Activated T-cell treated with anti-CD3 and anti-CD28 coated beads, Interleukin-2, amount 50 U/mL, for 24 hours (primary cell): ENCODE results near the gene PF4V1.
A peak's percentile ranks its signal among the peaks of the same experiment; 100 is the strongest.

Experiments used
- DNase-seq: peaks from one replicate; pipeline ENCODE4 v3.0.0-alpha.2; 2020
- H3K27ac Mint-ChIP-seq: 2 replicates; pipeline ENCODE4 v1.8.0; 2020; ENCODE audit warnings: mild to moderate bottlenecking, mixed read lengths
- H3K27me3 Mint-ChIP-seq: 2 replicates; pipeline ENCODE4 v1.8.0; 2020; ENCODE audit warnings: mixed read lengths
- H3K36me3 Mint-ChIP-seq: 2 replicates; pipeline ENCODE4 v1.8.0; 2020; ENCODE audit warnings: low read depth, mixed read lengths
- H3K4me1 Mint-ChIP-seq: 2 replicates; pipeline ENCODE4 v1.8.0; 2020; ENCODE audit warnings: low read depth, mixed read lengths
- H3K4me3 Mint-ChIP-seq: 2 replicates; pipeline ENCODE4 v1.8.0; 2020; ENCODE audit warnings: mild to moderate bottlenecking, moderate library complexity, mixed read lengths
- H3K9me3 Mint-ChIP-seq: 2 replicates; pipeline ENCODE4 v1.8.0; 2020; ENCODE audit warnings: mixed read lengths

PF4V1 gene

GRCh38 chr4:73853718-73854473, 800 bp downstream of the PF4V1 start:
- no peaks in the 10 kb centered on the region for H3K36me3 Mint-ChIP-seq
- no peak overlapping the region for H3K4me3 Mint-ChIP-seq
- no peaks in the 10 kb centered on the region for H3K9me3 Mint-ChIP-seq
- H3K4me1 Mint-ChIP-seq: no peaks in the 10 kb centered on the region
- no peak for DNase-seq
- H3K27ac Mint-ChIP-seq: no peak overlapping the region
- peaks cover 2% of the 10 kb centered on the region for H3K27me3 Mint-ChIP-seq

DNA sequence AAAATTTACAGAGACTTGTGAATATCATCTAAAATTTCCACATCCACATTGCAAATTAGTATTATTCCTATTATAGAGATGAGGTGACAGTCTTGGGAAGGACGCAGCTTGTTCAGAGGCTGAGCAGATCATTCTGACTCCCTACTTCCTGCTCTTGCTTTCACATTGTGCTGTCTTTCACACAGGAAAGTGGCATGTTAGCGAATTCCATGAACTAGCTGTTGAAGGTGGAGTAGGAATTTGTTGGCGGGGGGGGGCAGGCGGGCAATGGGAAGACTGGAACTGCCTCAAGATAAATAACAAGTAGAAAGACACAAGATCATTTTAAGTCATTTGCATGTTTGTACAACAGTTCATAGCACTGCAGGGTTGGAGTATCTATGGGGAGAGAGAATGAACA, 2.3 kb downstream of the PF4V1 start:
- Mint-ChIP-seq H3K4me3 (no peak overlapping the region), H3K4me1 (no peaks in the 10 kb centered on the region), H3K36me3 (no peaks in the 10 kb centered on the region), H3K9me3 (no peaks in the 10 kb centered on the region), H3K27ac (no peak overlapping the region), H3K27me3 (peaks cover 2% of the 10 kb centered on the region)
- no peak for DNase-seq

DNA sequence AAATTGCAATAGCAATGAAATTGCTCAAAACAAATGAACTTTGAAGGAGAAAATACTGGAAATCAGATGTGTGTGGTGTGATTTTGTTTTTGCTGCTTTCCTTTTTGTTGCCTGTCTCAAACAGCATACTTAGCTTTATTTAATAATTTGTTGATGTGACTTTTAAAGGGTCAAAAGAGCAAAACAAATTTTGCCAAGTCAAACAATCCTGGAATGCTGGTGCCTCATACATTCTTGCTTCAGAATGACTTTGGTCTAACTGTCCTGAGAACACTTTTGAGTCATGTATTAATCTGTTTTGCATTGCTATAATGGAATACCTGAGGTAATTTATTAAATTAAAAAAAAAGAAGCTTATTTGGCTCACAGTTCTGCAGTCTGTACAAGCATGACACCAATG, 3.4 kb downstream of the PF4V1 start:
- DNase-seq: no peak
- H3K4me1 Mint-ChIP-seq: no peaks in the 10 kb centered on the region
- no peak overlapping the region for H3K27ac Mint-ChIP-seq
- peaks cover 2% of the 10 kb centered on the region for H3K27me3 Mint-ChIP-seq
- H3K36me3 Mint-ChIP-seq: no peaks in the 10 kb centered on the region
- H3K9me3 Mint-ChIP-seq: no peaks in the 10 kb centered on the region
- no peak overlapping the region for H3K4me3 Mint-ChIP-seq

DNA sequence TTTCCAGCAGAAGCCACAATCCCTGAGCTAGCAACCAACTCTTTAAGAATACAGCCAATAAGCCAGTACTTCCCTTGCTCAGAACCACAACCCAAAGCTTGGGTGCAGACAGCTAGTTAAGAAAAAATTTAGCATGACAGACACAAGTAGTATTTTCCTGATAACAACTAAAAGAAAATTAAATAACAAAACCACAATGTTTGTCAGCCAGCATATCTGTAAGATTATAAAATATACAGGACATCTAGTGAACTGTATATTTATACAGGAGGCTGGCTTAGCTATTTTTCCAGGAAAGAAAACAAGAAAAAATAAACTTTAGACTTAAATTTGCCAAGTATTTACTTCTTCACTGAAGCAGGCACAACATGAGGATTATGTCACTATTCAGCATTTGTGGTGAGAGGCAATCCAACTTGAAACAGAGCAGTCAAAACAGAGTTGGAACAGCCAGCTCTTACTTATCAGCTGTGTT, 6.6 kb downstream of the PF4V1 start:
- no peaks in the 10 kb centered on the region for H3K9me3 Mint-ChIP-seq

DNA sequence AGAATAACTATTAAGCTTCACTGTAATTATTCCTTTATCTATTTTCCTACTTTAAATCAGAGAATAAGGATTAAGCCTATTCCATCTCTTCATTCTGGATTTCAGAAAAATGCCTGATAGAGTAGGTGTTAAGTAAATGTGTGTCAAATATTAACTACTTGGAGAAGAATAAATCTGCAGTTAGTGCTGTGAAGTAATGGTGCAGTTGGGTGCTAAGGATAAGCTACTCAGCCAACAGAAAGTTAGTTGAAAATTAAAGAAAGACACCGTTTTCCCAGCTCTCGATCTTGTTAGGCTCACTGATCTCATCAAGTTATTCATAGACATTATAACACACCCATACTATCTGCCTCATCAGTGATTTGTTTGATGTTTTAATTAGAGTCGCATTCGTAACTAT, 7.1 kb downstream of the PF4V1 start:
- no peak for DNase-seq
- Mint-ChIP-seq H3K9me3 (no peaks in the 10 kb centered on the region), H3K36me3 (no peaks in the 10 kb centered on the region), H3K4me3 (no peak overlapping the region), H3K27me3 (peaks cover 2% of the 10 kb centered on the region), H3K27ac (no peak overlapping the region), H3K4me1 (no peaks in the 10 kb centered on the region)

More for the DNA sequence above, 6.6 kb downstream of the PF4V1 start:
- DNase-seq: no peak
- Mint-ChIP-seq H3K36me3 (no peaks in the 10 kb centered on the region), H3K27ac (no peak overlapping the region), H3K27me3 (no peaks in the 10 kb centered on the region), H3K4me3 (no peak overlapping the region), H3K4me1 (no peaks in the 10 kb centered on the region)

GRCh38 chr4:73860917-73861316, 7.8 kb downstream of the PF4V1 start:
- Mint-ChIP-seq H3K4me1 (no peaks in the 10 kb centered on the region), H3K27me3 (peaks cover 2% of the 10 kb centered on the region), H3K9me3 (no peaks in the 10 kb centered on the region), H3K4me3 (no peak overlapping the region), H3K27ac (no peak overlapping the region), H3K36me3 (no peaks in the 10 kb centered on the region)
- no peak for DNase-seq

DNA sequence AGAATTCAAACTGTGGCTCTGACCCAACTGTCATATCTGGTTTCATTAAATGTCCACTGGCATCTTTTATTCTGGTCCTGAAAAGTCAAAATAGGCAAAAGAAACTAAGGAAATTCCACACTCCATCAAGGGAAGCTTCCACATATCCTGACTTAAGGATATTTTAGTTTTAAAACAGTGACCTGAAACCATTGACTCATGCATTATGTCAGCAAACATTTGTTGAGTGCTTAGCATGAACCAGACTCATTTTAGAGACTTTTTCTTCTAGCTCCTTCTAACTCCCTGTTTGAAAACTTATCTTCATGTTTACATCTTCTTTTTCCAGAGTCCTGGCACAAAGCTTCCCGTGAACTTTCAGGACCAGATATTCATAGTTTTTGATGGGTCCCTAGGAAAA, 9.2 kb downstream of the PF4V1 start:
- Mint-ChIP-seq H3K9me3 (no peaks in the 10 kb centered on the region), H3K27me3 (peaks cover 2% of the 10 kb centered on the region), H3K4me3 (no peak overlapping the region), H3K4me1 (no peaks in the 10 kb centered on the region), H3K36me3 (no peaks in the 10 kb centered on the region), H3K27ac (no peak overlapping the region)
- no peak for DNase-seq

DNA sequence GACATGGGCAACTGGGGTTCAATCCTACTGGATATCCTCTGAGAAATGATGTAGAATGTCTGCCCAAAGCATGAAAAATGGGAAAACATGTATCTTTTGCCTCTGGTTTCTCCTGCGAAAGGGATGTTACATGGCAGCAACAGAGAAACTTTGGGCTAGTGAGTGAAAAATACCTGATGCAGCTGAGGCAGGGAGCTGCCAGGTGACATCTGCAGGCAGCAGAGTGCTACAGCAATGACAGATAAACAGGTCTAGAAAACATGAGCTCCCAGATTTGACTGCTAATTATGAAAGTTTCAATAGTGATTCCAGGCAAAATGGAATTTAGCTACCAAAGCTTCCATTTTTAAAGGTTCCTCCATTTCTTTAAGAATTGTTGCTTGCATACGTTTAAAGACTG, 11.3 kb downstream of the PF4V1 start:
- Mint-ChIP-seq H3K27me3 (peaks cover 16% of the 10 kb centered on the region), H3K27ac (no peak overlapping the region), H3K9me3 (no peaks in the 10 kb centered on the region), H3K4me1 (no peaks in the 10 kb centered on the region), H3K36me3 (no peaks in the 10 kb centered on the region), H3K4me3 (no peak overlapping the region)
- no peak for DNase-seq

GRCh38 chr4:73864961-73865360, 11.9 kb downstream of the PF4V1 start:
- H3K36me3 Mint-ChIP-seq: no peaks in the 10 kb centered on the region
- H3K27ac Mint-ChIP-seq: no peak overlapping the region
- DNase-seq: no peak

GRCh38 chr4:73865431-73866096, 12.5 kb downstream of the PF4V1 start:
- Mint-ChIP-seq H3K9me3 (no peaks in the 10 kb centered on the region), H3K4me3 (no peak overlapping the region), H3K27me3 (peaks cover 28% of the 10 kb centered on the region), H3K36me3 (no peaks in the 10 kb centered on the region), H3K27ac (no peak overlapping the region), H3K4me1 (no peaks in the 10 kb centered on the region)
- no peak for DNase-seq

More at GRCh38 chr4:73864961-73865360, 11.9 kb downstream of the PF4V1 start:
- Mint-ChIP-seq H3K9me3 (no peaks in the 10 kb centered on the region), H3K27me3 (peaks cover 22% of the 10 kb centered on the region), H3K4me3 (no peak overlapping the region), H3K4me1 (no peaks in the 10 kb centered on the region)

DNA sequence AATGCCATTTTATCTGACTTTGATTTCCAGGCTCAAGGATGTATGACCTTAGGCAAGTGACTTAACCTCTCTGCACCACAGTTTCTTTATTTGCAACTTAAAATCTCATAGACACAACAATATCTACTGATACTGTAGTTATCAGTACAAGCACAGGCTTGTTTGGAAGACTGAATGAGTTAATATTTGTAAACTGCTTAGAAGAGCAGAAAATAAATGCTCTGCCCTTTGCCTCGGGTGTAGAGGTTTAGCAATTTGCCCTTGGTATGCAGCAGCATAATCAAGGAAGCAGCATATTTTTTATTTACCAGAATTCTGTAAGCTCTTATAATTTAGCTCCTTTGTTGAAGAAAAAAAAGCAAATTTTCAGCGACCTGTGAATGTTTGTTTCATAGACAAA, 13.2 kb downstream of the PF4V1 start:
- Mint-ChIP-seq H3K36me3 (no peaks in the 10 kb centered on the region), H3K9me3 (no peaks in the 10 kb centered on the region), H3K4me3 (no peak overlapping the region), H3K27ac (no peak overlapping the region), H3K27me3 (peaks cover 32% of the 10 kb centered on the region), H3K4me1 (no peaks in the 10 kb centered on the region)
- DNase-seq: no peak

DNA sequence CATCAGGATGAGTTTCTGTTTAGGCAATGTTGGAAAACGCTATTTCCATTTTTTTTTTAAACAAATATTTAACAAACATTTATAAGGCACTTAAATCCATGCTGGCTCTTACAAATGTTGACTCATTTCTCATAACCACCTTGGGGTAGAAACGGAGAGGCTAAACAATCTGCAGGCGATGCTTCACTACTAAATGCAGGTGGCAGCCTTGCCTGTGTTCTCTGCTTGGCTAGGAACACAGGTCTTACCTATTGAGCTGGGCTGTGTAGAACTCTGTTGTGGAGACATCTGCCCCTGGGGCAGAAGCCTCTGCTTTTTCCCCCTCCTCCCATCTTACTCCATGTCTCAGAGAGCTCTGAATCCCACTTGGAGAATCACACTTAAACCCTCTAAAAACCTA, 14.7 kb downstream of the PF4V1 start:
- Mint-ChIP-seq H3K4me1 (no peaks in the 10 kb centered on the region), H3K36me3 (no peaks in the 10 kb centered on the region)

DNA sequence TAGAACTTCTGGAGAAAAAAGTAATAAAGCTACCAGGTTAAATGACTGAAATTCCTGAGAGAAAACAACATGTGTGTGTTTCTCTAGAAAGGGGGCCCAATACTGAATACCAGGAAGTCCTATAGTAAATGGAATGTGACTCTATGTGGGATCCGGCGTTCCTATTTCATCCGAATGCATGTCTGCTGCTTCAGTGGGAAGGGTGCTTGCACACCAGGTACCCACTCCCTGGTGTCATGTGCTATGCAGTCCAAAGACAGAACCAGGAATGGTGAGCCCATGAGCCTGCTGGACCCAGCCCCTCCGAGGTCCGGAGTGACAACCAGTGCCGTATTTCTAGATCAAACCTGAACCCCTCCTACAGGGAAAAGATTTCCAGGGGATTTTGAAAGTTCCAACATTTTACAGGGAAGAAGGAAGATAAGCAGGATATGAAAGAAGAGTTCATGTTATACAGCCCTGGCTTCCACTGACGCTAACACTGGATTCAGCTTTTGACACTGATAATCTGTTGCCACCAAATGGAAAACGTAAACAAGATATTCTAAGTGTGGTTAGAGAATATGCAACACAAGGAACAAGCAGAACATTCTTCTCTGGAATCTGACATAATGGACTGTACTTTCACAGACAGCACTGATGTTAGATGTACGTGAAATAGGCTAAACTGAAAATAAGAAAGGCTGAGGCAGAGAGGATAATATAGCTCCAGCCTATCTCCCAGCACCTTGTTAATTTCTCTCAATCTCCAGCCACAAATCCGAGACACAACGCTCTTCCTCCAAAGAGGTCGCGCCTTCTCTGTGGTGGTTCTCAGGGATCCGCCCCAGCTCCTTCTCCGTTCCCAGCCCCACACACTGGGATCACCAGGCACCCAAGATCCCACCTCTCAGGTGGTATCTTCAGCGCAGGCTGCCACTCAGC, 15.4 kb downstream of the PF4V1 start:
- no peak overlapping the region for H3K4me3 Mint-ChIP-seq
- H3K36me3 Mint-ChIP-seq: no peaks in the 10 kb centered on the region
- no peaks in the 10 kb centered on the region for H3K9me3 Mint-ChIP-seq
- DNase-seq: no peak
- no peaks in the 10 kb centered on the region for H3K4me1 Mint-ChIP-seq
- peaks cover 32% of the 10 kb centered on the region for H3K27me3 Mint-ChIP-seq
- no peak overlapping the region for H3K27ac Mint-ChIP-seq

More for the DNA sequence above, 14.7 kb downstream of the PF4V1 start:
- no peak for DNase-seq
- Mint-ChIP-seq H3K4me3 (no peak overlapping the region), H3K9me3 (no peaks in the 10 kb centered on the region), H3K27ac (no peak overlapping the region), H3K27me3 (peaks cover 32% of the 10 kb centered on the region)

GRCh38 chr4:73869130-73870055, 16.3 kb downstream of the PF4V1 start, which contains the start of gene CXCL1:
Gene CXCL1, plus strand, starts transcription at chr4:73869393. Its CDS starts 78 bp downstream, at chr4:73869471.
- H3K36me3 Mint-ChIP-seq: no peaks in the 10 kb centered on the region
- H3K27ac Mint-ChIP-seq: no peak within 1 kb of the TSS
- peaks cover 32% of the 10 kb centered on the region for H3K27me3 Mint-ChIP-seq
- no peaks in the 10 kb centered on the region for H3K9me3 Mint-ChIP-seq
- peak within 1 kb of the TSS; percentile 20 for H3K4me3 Mint-ChIP-seq
- no peak for DNase-seq
- no peaks in the 10 kb centered on the region for H3K4me1 Mint-ChIP-seq
